Measurements from ENCODE around the gene PPP1R13L.
"Not testable (repeated sequence)": the region's sequence is repeated elsewhere in the genome, so short reads cannot be mapped to it uniquely, and the experiment has no call there.

The PPP1R13L gene

DNA sequence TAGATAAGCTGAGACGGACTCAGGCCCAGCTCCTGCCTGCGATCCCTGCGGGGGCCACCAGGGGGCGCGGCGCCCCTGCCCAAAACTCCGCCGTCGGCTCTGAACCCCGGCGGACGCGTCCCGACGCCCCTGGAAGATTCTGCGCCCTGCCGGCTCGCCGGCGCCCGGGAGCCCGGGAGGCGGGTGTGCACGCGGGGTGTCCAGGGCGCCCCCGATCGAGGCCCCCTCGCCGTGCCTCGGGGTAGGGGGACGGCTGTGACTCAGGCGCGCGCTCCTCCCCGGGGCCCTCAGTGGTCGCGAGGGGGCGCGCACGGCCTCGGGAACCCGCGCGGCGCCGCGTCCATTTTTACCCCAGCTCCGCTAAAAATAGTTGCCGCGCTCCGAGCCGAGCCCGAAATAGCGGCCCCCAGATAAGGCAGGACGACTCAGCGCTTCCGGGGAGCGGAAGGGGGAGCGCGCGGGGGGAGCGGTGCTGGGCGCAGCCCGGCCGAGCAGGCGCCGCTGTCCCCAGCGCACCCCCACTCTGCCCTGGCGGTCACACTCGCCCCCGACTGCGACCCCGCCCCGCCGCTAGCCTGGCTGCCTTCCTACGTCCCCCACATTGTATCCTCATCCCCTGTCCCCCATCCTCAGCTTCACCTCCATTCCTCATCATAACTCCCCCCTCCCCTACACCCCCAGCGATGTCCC, 34.8 kb upstream of the PPP1R13L start:
- no peaks in the 10 kb centered on the region for H3K9me2 ChIP-seq (replicated peaks; ENCODE audit: low read depth, low read length)
- H3K4me3 ChIP-seq (ENCODE audit: low read length, poor library complexity, severe bottlenecking), result peak overlapping the region; percentile 79
- peaks cover 15% of the 10 kb centered on the region for H3K4me1 ChIP-seq (ENCODE audit: insufficient read depth, low read length, poor library complexity, severe bottlenecking)
- no peaks in the 10 kb centered on the region for H3F3A ChIP-seq (ENCODE audit: low read depth)
- peak overlapping the region; percentile 64 for H3K4me2 ChIP-seq (ENCODE audit: low read depth, low read length, poor library complexity, severe bottlenecking)
- TF ChIP-seq, protein P1, sequence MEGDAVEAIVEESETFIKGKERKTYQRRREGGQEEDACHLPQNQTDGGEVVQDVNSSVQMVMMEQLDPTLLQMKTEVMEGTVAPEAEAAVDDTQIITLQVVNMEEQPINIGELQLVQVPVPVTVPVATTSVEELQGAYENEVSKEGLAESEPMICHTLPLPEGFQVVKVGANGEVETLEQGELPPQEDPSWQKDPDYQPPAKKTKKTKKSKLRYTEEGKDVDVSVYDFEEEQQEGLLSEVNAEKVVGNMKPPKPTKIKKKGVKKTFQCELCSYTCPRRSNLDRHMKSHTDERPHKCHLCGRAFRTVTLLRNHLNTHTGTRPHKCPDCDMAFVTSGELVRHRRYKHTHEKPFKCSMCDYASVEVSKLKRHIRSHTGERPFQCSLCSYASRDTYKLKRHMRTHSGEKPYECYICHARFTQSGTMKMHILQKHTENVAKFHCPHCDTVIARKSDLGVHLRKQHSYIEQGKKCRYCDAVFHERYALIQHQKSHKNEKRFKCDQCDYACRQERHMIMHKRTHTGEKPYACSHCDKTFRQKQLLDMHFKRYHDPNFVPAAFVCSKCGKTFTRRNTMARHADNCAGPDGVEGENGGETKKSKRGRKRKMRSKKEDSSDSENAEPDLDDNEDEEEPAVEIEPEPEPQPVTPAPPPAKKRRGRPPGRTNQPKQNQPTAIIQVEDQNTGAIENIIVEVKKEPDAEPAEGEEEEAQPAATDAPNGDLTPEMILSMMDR (conservative IDR thresholded peaks at IDR 0.05; ENCODE audit: low read length), result peak; percentile 91
- no peak for TF ChIP-seq EZH2phosphoT487 (IDR thresholded peaks at IDR 0.05; ENCODE audit: borderline replicate concordance)
- no peaks in the 10 kb centered on the region for H4K20me1 ChIP-seq (ENCODE audit: insufficient read depth, low read length, poor library complexity, severe bottlenecking)
- H3K27me3 ChIP-seq (ENCODE audit: insufficient read depth, low read length, poor library complexity, severe bottlenecking), result no peaks in the 10 kb centered on the region
- peak overlapping the region; percentile 83 for H2AFZ ChIP-seq (ENCODE audit: low read length)
- no peaks in the 10 kb centered on the region for H3K79me2 ChIP-seq (ENCODE audit: insufficient read depth, low read length)
- H3K36me3 ChIP-seq (ENCODE audit: insufficient read depth, low read length), result no peaks in the 10 kb centered on the region
- no peaks in the 10 kb centered on the region for H3K9me3 ChIP-seq (ENCODE audit: insufficient read depth, low read depth, low read length)
- peak overlapping the region; percentile 59 for H3K9ac ChIP-seq (ENCODE audit: low read depth, low read length, poor library complexity, severe bottlenecking)

DNA sequence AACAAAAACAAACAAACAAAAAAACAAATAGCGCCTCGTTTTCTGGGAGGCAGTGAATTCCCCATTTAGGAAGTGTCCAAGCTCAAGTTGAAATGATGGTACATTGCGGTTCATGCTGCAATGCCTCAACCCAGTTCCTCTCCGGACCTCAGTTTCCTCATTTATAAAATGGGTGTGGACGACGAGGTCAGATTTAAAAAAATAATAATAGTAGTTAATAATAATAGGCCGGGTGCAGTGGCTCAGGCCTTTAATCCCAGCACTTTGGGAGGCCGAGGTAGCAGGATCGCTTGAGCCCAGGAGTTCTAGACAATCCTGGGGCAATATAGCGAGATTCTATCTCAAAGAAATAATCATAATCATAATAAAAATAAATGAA, 34.3 kb upstream of the PPP1R13L start:
- TF ChIP-seq, protein P1 (conservative IDR thresholded peaks at IDR 0.05; ENCODE audit: low read length), result no peak
- TF ChIP-seq EZH2phosphoT487 (IDR thresholded peaks at IDR 0.05; ENCODE audit: borderline replicate concordance), result no peak
- H2AFZ ChIP-seq (ENCODE audit: low read length), result peak overlapping the region; percentile 83; the same call in 1 of the 2 replicates
- no peaks in the 10 kb centered on the region for H4K20me1 ChIP-seq (ENCODE audit: insufficient read depth, low read length, poor library complexity, severe bottlenecking)
- H3K4me3 ChIP-seq (ENCODE audit: low read length, poor library complexity, severe bottlenecking), result peak overlapping the region; percentile 79
- H3K36me3 ChIP-seq (ENCODE audit: insufficient read depth, low read length), result no peaks in the 10 kb centered on the region
- peak overlapping the region; percentile 64 for H3K4me2 ChIP-seq (ENCODE audit: low read depth, low read length, poor library complexity, severe bottlenecking)
- H3K9me3 ChIP-seq (ENCODE audit: insufficient read depth, low read depth, low read length), result no peaks in the 10 kb centered on the region
- H3K4me1 ChIP-seq (ENCODE audit: insufficient read depth, low read length, poor library complexity, severe bottlenecking), result peaks cover 15% of the 10 kb centered on the region
- no peaks in the 10 kb centered on the region for H3K9me2 ChIP-seq (replicated peaks; ENCODE audit: low read depth, low read length)
- H3K79me2 ChIP-seq (ENCODE audit: insufficient read depth, low read length), result no peaks in the 10 kb centered on the region
- H3K9ac ChIP-seq (ENCODE audit: low read depth, low read length, poor library complexity, severe bottlenecking), result no peak overlapping the region
- H3F3A ChIP-seq (ENCODE audit: low read depth), result no peaks in the 10 kb centered on the region
- no peaks in the 10 kb centered on the region for H3K27me3 ChIP-seq (ENCODE audit: insufficient read depth, low read length, poor library complexity, severe bottlenecking)

DNA sequence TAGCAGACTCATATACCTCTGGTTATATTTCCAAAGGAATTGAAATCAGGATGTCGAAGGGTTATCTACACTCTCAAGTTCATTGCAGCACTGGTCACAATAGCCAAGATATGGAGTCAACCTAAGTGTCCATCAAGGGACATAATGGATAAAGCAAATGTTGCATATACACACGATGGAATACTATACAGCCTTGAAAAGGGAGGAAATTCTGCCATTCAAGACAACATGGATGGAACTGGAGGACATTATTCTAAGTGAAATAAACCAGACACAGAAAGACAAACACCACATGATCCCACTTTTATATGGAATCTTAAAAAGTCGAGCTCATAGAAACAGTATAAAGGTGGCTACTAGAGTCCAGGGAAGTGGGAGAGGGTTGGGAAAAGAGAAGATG, 32.5 kb upstream of the PPP1R13L start:
- no peaks in the 10 kb centered on the region for H3F3A ChIP-seq (ENCODE audit: low read depth)
- H3K4me3 ChIP-seq (ENCODE audit: low read length, poor library complexity, severe bottlenecking), result no peak overlapping the region
- TF ChIP-seq, protein P1 (conservative IDR thresholded peaks at IDR 0.05; ENCODE audit: low read length), result no peak
- no peak for TF ChIP-seq EZH2phosphoT487 (IDR thresholded peaks at IDR 0.05; ENCODE audit: borderline replicate concordance)
- H2AFZ ChIP-seq (ENCODE audit: low read length), result no peak overlapping the region
- no peaks in the 10 kb centered on the region for H3K79me2 ChIP-seq (ENCODE audit: insufficient read depth, low read length)
- H3K4me2 ChIP-seq (ENCODE audit: low read depth, low read length, poor library complexity, severe bottlenecking), result no peak overlapping the region
- no peak overlapping the region for H3K9ac ChIP-seq (ENCODE audit: low read depth, low read length, poor library complexity, severe bottlenecking)
- H3K9me2 ChIP-seq (replicated peaks; ENCODE audit: low read depth, low read length), result no peaks in the 10 kb centered on the region
- no peaks in the 10 kb centered on the region for H3K9me3 ChIP-seq (ENCODE audit: insufficient read depth, low read depth, low read length)
- no peaks in the 10 kb centered on the region for H4K20me1 ChIP-seq (ENCODE audit: insufficient read depth, low read length, poor library complexity, severe bottlenecking)
- no peaks in the 10 kb centered on the region for H3K27me3 ChIP-seq (ENCODE audit: insufficient read depth, low read length, poor library complexity, severe bottlenecking)
- peaks cover 5% of the 10 kb centered on the region for H3K4me1 ChIP-seq (ENCODE audit: insufficient read depth, low read length, poor library complexity, severe bottlenecking)
- H3K36me3 ChIP-seq (ENCODE audit: insufficient read depth, low read length), result no peaks in the 10 kb centered on the region

DNA sequence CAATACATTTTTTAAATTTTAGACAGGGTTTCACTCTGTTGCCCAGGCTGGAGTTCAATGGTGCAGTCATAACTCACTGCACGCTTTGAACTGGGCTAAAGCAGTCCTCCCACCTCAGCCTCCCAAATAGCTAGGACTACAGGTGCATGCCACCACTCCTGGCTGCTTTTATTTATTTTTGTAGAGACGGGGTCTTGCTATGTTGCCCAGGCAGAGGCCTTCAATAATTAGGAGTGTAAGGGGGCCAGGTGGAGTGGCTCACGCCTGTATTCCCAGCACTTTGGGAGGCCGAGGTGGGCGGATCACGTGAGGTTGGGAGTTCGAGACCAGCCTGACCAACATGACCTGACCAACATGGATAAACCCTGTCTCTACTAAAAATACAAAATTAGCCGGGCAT, 27.7 kb upstream of the PPP1R13L start:
- not testable (repeated sequence) for H3K9me3 ChIP-seq (ENCODE audit: insufficient read depth, low read depth, low read length); H3K9ac ChIP-seq (ENCODE audit: low read depth, low read length, poor library complexity, severe bottlenecking); H3K4me2 ChIP-seq (ENCODE audit: low read depth, low read length, poor library complexity, severe bottlenecking); H3K4me1 ChIP-seq (ENCODE audit: insufficient read depth, low read length, poor library complexity, severe bottlenecking); H3K79me2 ChIP-seq (ENCODE audit: insufficient read depth, low read length); H3K36me3 ChIP-seq (ENCODE audit: insufficient read depth, low read length); H3K27me3 ChIP-seq (ENCODE audit: insufficient read depth, low read length, poor library complexity, severe bottlenecking); H2AFZ ChIP-seq (ENCODE audit: low read length); H3K4me3 ChIP-seq (ENCODE audit: low read length, poor library complexity, severe bottlenecking); H3K9me2 ChIP-seq (replicated peaks; ENCODE audit: low read depth, low read length); H3F3A ChIP-seq (ENCODE audit: low read depth); H4K20me1 ChIP-seq (ENCODE audit: insufficient read depth, low read length, poor library complexity, severe bottlenecking)

DNA sequence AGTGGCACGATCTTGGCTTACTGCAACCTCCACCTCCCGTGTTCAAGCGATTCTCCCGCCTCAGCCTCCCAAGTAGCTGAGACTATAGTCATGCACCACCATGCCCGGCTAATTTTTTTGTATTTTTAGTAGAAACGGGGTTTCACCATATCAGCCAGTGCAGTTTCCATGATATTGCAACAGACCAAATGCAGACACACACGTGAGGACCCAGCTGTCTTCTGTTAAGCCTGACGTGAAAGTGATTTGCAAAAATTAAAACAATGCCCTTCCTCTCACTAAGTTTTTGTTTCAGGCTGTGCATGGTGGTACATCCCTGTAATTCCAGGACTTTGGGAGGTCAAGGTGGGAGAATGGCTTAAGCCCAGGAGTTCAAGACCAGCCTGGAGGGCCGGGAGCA, 26.1 kb upstream of the PPP1R13L start:
- not testable (repeated sequence) for H4K20me1 ChIP-seq (ENCODE audit: insufficient read depth, low read length, poor library complexity, severe bottlenecking); H3K9me2 ChIP-seq (replicated peaks; ENCODE audit: low read depth, low read length); H3K4me3 ChIP-seq (ENCODE audit: low read length, poor library complexity, severe bottlenecking); H3K9me3 ChIP-seq (ENCODE audit: insufficient read depth, low read depth, low read length); H3K4me1 ChIP-seq (ENCODE audit: insufficient read depth, low read length, poor library complexity, severe bottlenecking); H3F3A ChIP-seq (ENCODE audit: low read depth); H2AFZ ChIP-seq (ENCODE audit: low read length); H3K79me2 ChIP-seq (ENCODE audit: insufficient read depth, low read length); H3K9ac ChIP-seq (ENCODE audit: low read depth, low read length, poor library complexity, severe bottlenecking); H3K36me3 ChIP-seq (ENCODE audit: insufficient read depth, low read length); H3K4me2 ChIP-seq (ENCODE audit: low read depth, low read length, poor library complexity, severe bottlenecking); H3K27me3 ChIP-seq (ENCODE audit: insufficient read depth, low read length, poor library complexity, severe bottlenecking)
